DND-41 (cell line): ENCODE results near the gene SOX21.

Experiments
- EZH2 ChIP-seq: IDR thresholded peaks from 3 replicates; pipeline ENCODE4 v1.6.1; 2012; ENCODE audit warnings: borderline replicate concordance, low read depth, mild to moderate bottlenecking, moderate library complexity, low read length, inconsistent platforms; ENCODE audit not compliant: severe bottlenecking
- TF ChIP-seq, protein P1 (sequence below): IDR thresholded peaks from 2 replicates; pipeline ENCODE4 v1.5.1; 2012; ENCODE audit warnings: borderline replicate concordance, low read length, moderate library complexity, mild to moderate bottlenecking; ENCODE audit not compliant: poor library complexity, severe bottlenecking; ENCODE audit errors: extremely low read depth

DNA sequence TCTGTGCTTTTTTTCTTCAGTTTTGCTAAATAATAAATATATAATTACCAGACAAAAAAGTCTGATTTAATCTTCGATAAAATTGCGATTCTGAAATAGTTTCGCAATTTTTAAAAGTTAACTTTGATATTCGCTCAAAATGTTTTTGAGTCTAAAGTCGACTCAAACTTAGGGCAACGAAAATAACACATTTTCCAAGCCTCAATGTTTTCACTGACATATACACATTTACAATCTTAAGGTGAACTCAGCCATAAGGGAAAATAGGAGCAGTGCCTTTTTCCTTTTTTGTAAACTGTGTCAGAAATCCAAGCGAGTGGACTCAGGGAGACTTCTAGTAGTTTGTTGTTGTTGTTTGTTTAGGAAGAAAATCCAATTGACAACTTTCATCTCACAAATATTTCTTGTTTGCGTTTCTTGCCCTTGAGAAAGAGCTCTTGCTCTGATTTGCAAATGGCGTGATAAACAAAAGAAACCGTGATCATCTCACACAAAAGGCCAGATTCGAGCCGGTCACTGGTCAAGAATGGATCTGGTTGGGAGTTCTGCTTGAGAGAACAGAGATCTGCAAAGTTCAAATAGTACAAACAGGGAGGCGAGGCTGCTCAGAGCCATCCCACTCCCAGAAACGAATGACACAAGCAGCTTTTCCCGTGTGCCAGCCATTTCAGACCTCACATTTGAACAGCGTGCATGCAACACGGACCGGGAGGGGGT is 2.1 kb downstream of the SOX21 start:
- TF ChIP-seq, protein P1, sequence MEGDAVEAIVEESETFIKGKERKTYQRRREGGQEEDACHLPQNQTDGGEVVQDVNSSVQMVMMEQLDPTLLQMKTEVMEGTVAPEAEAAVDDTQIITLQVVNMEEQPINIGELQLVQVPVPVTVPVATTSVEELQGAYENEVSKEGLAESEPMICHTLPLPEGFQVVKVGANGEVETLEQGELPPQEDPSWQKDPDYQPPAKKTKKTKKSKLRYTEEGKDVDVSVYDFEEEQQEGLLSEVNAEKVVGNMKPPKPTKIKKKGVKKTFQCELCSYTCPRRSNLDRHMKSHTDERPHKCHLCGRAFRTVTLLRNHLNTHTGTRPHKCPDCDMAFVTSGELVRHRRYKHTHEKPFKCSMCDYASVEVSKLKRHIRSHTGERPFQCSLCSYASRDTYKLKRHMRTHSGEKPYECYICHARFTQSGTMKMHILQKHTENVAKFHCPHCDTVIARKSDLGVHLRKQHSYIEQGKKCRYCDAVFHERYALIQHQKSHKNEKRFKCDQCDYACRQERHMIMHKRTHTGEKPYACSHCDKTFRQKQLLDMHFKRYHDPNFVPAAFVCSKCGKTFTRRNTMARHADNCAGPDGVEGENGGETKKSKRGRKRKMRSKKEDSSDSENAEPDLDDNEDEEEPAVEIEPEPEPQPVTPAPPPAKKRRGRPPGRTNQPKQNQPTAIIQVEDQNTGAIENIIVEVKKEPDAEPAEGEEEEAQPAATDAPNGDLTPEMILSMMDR = no peak
- TF ChIP-seq EZH2 = no peak
